ENCODE data around the gene RAD51AP2.
"Not testable (repeated sequence)": the region's sequence is repeated elsewhere in the genome, so short reads cannot be mapped to it uniquely, and the experiment has no call there.

RAD51AP2 gene

DNA sequence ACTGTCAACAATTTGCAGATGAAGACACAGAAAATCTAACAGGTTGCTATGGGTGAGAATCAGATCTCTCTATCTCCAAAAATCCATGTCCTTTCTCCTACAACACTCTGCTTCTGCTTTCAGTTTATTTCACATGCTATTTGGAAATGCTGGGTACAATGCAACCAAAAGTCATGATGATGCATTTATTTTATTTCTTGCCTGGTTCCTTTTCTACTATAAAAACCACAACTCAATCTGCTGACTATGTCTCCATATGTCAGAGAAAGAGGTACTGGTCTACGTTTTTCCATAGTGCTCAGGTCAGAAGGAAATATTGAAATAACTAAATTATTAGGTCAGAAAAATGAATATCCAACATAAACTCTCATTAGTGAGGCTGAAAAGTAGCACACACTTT, 20.5 kb downstream of the RAD51AP2 start:
- Histone ChIP-seq H3K9me2 (ENCODE audit: low read depth, low read length) (no peaks in the 10 kb centered on the region), H3K4me1 (ENCODE audit: insufficient read depth, low read length, severe bottlenecking) (no peaks in the 10 kb centered on the region), H3K4me2 (ENCODE audit: low read length) (no peak overlapping the region), H3K9ac (ENCODE audit: low read length) (no peak overlapping the region), H2AFZ (ENCODE audit: low read length) (no peak overlapping the region), H3K4me3 (ENCODE audit: low read depth, low read length, poor library complexity, severe bottlenecking) (no peak overlapping the region), H4K20me1 (ENCODE audit: insufficient read depth, low read length) (no peaks in the 10 kb centered on the region), H3K27ac (ENCODE audit: low read depth, low read length, poor library complexity, severe bottlenecking) (no peak overlapping the region), H3F3A (ENCODE audit: insufficient read depth, low read length) (no peaks in the 10 kb centered on the region), H3K79me2 (ENCODE audit: insufficient read depth, low read length) (no peaks in the 10 kb centered on the region), H3K27me3 (ENCODE audit: insufficient read depth, low read length) (no peaks in the 10 kb centered on the region), H3K9me3 (ENCODE audit: low read length) (no peaks in the 10 kb centered on the region), H3K36me3 (ENCODE audit: insufficient read depth, low read length) (no peaks in the 10 kb centered on the region)
- TF ChIP-seq, protein P1, sequence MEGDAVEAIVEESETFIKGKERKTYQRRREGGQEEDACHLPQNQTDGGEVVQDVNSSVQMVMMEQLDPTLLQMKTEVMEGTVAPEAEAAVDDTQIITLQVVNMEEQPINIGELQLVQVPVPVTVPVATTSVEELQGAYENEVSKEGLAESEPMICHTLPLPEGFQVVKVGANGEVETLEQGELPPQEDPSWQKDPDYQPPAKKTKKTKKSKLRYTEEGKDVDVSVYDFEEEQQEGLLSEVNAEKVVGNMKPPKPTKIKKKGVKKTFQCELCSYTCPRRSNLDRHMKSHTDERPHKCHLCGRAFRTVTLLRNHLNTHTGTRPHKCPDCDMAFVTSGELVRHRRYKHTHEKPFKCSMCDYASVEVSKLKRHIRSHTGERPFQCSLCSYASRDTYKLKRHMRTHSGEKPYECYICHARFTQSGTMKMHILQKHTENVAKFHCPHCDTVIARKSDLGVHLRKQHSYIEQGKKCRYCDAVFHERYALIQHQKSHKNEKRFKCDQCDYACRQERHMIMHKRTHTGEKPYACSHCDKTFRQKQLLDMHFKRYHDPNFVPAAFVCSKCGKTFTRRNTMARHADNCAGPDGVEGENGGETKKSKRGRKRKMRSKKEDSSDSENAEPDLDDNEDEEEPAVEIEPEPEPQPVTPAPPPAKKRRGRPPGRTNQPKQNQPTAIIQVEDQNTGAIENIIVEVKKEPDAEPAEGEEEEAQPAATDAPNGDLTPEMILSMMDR (IDR thresholded peaks at IDR 0.05; ENCODE audit: low read length): no peak
- TF ChIP-seq EZH2 (IDR thresholded peaks at IDR 0.05; ENCODE audit: borderline replicate concordance, low read length): no peak

DNA sequence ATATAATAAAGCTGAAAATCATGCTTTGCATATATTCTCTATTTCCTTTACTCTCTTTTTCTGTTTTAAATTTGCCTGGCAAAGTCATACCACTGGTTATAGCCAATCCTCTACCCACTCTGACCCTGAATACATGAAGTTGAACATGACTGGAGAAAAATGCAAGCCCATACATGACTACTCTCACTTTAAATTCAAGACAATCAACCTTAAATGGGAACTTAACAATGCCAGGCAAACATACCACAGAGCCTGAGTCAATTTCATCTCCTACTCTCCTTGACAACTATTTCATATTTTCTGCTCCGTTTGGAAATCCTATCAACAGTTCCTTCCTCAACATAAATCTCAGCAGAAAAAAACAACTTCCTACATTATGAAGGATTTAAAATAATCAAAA, 22.6 kb downstream of the RAD51AP2 start:
- H3K79me2 ChIP-seq (ENCODE audit: insufficient read depth, low read length): no peaks in the 10 kb centered on the region
- H3K27ac ChIP-seq (ENCODE audit: low read depth, low read length, poor library complexity, severe bottlenecking): no peak overlapping the region
- no peak overlapping the region for H2AFZ ChIP-seq (ENCODE audit: low read length)
- H3F3A ChIP-seq (ENCODE audit: insufficient read depth, low read length): no peaks in the 10 kb centered on the region
- H3K9ac ChIP-seq (ENCODE audit: low read length): no peak overlapping the region
- no peaks in the 10 kb centered on the region for H4K20me1 ChIP-seq (ENCODE audit: insufficient read depth, low read length)
- no peaks in the 10 kb centered on the region for H3K4me1 ChIP-seq (ENCODE audit: insufficient read depth, low read length, severe bottlenecking)
- H3K27me3 ChIP-seq (ENCODE audit: insufficient read depth, low read length): no peaks in the 10 kb centered on the region
- H3K36me3 ChIP-seq (ENCODE audit: insufficient read depth, low read length): no peaks in the 10 kb centered on the region
- TF ChIP-seq, protein P1 (IDR thresholded peaks at IDR 0.05; ENCODE audit: low read length): no peak
- no peak for TF ChIP-seq EZH2 (IDR thresholded peaks at IDR 0.05; ENCODE audit: borderline replicate concordance, low read length)
- H3K9me2 ChIP-seq (ENCODE audit: low read depth, low read length): no peaks in the 10 kb centered on the region
- H3K4me3 ChIP-seq (ENCODE audit: low read depth, low read length, poor library complexity, severe bottlenecking): no peak overlapping the region
- no peaks in the 10 kb centered on the region for H3K9me3 ChIP-seq (ENCODE audit: low read length)
- H3K4me2 ChIP-seq (ENCODE audit: low read length): no peak overlapping the region

DNA sequence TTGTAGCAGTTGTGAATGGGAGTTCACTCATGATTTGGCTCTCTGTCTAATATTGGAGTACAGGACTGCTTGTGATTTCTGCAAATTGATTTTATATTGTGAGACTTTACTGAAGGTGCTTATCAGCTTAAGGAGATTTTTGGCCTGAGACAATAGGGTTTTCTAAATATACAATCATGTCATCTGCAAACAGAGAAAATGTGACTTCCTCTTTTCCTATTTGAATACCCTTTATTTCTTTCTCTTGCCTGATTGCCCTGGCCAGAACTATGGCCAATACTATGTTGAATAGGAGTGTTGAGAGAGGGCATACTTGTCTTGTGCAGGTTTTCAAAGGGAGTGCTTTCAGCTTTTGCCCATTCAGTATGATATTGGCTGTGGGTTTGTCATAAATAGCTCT, 28.1 kb downstream of the RAD51AP2 start:
- H4K20me1 ChIP-seq (ENCODE audit: insufficient read depth, low read length); H3K36me3 ChIP-seq (ENCODE audit: insufficient read depth, low read length); H3K4me1 ChIP-seq (ENCODE audit: insufficient read depth, low read length, severe bottlenecking); H3K9me3 ChIP-seq (ENCODE audit: low read length); H3K4me2 ChIP-seq (ENCODE audit: low read length); H3F3A ChIP-seq (ENCODE audit: insufficient read depth, low read length); H3K9me2 ChIP-seq (ENCODE audit: low read depth, low read length); H3K4me3 ChIP-seq (ENCODE audit: low read depth, low read length, poor library complexity, severe bottlenecking); H3K79me2 ChIP-seq (ENCODE audit: insufficient read depth, low read length); H3K27ac ChIP-seq (ENCODE audit: low read depth, low read length, poor library complexity, severe bottlenecking); H3K9ac ChIP-seq (ENCODE audit: low read length); H2AFZ ChIP-seq (ENCODE audit: low read length); H3K27me3 ChIP-seq (ENCODE audit: insufficient read depth, low read length): not testable (repeated sequence)

DNA sequence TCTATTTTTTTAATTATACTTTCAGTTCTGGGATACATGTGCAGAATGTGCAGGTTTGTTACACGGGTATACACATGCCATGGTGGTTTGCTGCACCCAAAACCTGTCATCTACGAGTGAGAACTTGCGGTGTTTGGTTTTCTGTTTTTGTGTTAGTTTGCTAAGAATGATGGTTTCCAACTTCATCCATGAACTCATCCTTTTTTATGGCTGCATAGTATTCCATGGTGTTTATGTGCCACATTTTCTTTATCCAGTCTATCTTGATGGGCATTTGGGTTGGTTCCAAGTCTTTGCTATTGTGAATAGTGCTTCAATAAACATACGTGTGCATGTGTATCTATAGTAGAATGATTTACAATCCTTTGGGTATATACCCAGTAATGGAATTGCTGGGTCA, 29.6 kb downstream of the RAD51AP2 start:
- H3K4me1 ChIP-seq (ENCODE audit: insufficient read depth, low read length, severe bottlenecking); H3K4me2 ChIP-seq (ENCODE audit: low read length); H3K9me2 ChIP-seq (ENCODE audit: low read depth, low read length); H3F3A ChIP-seq (ENCODE audit: insufficient read depth, low read length); H3K9ac ChIP-seq (ENCODE audit: low read length); H3K9me3 ChIP-seq (ENCODE audit: low read length); H2AFZ ChIP-seq (ENCODE audit: low read length); H3K4me3 ChIP-seq (ENCODE audit: low read depth, low read length, poor library complexity, severe bottlenecking); H3K79me2 ChIP-seq (ENCODE audit: insufficient read depth, low read length); H3K27ac ChIP-seq (ENCODE audit: low read depth, low read length, poor library complexity, severe bottlenecking); H3K36me3 ChIP-seq (ENCODE audit: insufficient read depth, low read length); H4K20me1 ChIP-seq (ENCODE audit: insufficient read depth, low read length); H3K27me3 ChIP-seq (ENCODE audit: insufficient read depth, low read length): not testable (repeated sequence)
